Measurements from ENCODE around the gene BCOR. TPM values are rescaled to one million over a fixed set of nuclear protein-coding genes. Genes with fewer than 3 reads are reported as not detected.

BCOR gene
- total and polyA plus RNA-seq, 9 of the 15 experiments (the other 6 are each of a cell fraction or from before 2014, with no cell fraction given): 27.5 to 113 (median 37.6) TPM

- Histone ChIP-seq H3K27ac (ENCODE audit: extremely low read depth, low read depth, low read length) (peak overlapping the region; percentile 88; the same call in 2 of the 3 replicates), H3K4me2 (ENCODE audit: insufficient read depth, low read length) (peak overlapping the region; percentile 86), H3K9ac (ENCODE audit: insufficient read depth in 1 of 2, low read depth in 2 of 2, low read length in 2 of 2) (peak overlapping the region; percentile 91 to 92), H4K20me1 (replicated peaks; ENCODE audit: control insufficient read depth, insufficient read depth, low read length) (peaks cover 73% of the 10 kb centered on the region), H3K9me3 (replicated peaks; ENCODE audit: control insufficient read depth, insufficient read depth, low read depth, low read length) (no peaks in the 10 kb centered on the region), H3K4me3 (peak overlapping the region; percentile 70), H3K9me1 (ENCODE audit: control insufficient read depth, insufficient read depth, low read length) (peaks cover 9% of the 10 kb centered on the region), H3K4me1 (replicated peaks in 1 of 2; ENCODE audit: control insufficient read depth in 2 of 2, insufficient read depth in 2 of 2, low read length in 2 of 2) (peaks cover 34 to 63% of the 10 kb centered on the region in 2 experiments), H3K36me3 (ENCODE audit: control insufficient read depth, insufficient read depth, low read length) (peaks cover 34% of the 10 kb centered on the region), H2AFZ (ENCODE audit: low read depth, low read length) (no peak overlapping the region), H3K27me3 (ENCODE audit: control insufficient read depth in 2 of 2, insufficient read depth in 2 of 2, low read length in 2 of 2) (no peaks in the 10 kb centered on the region), H3K79me2 (ENCODE audit: control insufficient read depth, insufficient read depth, low read length) (peaks cover 97% of the 10 kb centered on the region)
- ATAC-seq: no peak
- BruUV-seq (replicated peaks): no TSS peak
- CTCF ChIA-PET (ENCODE audit: low intra/inter-chr PET ratio): no interaction called here
- TF ChIP-seq POLR2B (IDR thresholded peaks at IDR 0.05; ENCODE audit: low read depth, partially characterized antibody) (no peak), ARID2 (IDR thresholded peaks at IDR 0.05) (no peak), ZNF384 (IDR thresholded peaks at IDR 0.05; ENCODE audit: low read depth, low read length) (no peak), HMG20B (CRISPR knock-in tag; IDR thresholded peaks at IDR 0.05) (no peak), NR1H2 (CRISPR knock-in tag; IDR thresholded peaks at IDR 0.05) (no peak), PTTG1 (tag; IDR thresholded peaks at IDR 0.05; ENCODE audit: low read depth) (no peak), PKNOX1 (IDR thresholded peaks at IDR 0.05) (no peak), ZNF347 (CRISPR knock-in tag; IDR thresholded peaks at IDR 0.05; ENCODE audit: low read depth) (no peak), TAF9B (IDR thresholded peaks at IDR 0.05; ENCODE audit: partially characterized antibody) (no peak), ZNF253 (CRISPR knock-in tag; conservative IDR thresholded peaks at IDR 0.05) (no peak), SP2 (IDR thresholded peaks at IDR 0.05; ENCODE audit: extremely low read depth, low read depth, low read length, poor library complexity, severe bottlenecking) (no peak), KAT2B (IDR thresholded peaks at IDR 0.05; ENCODE audit: low read depth, low read length) (no peak), IFI16 (CRISPR knock-in tag; IDR thresholded peaks at IDR 0.05) (no peak), NFE2L1 (tag; IDR thresholded peaks at IDR 0.05; ENCODE audit: borderline replicate concordance, low read depth) (no peak), ZBTB49 (CRISPR knock-in tag; IDR thresholded peaks at IDR 0.05; ENCODE audit: borderline replicate concordance) (no peak), MAFF (IDR thresholded peaks at IDR 0.05; ENCODE audit: low read length) (no peak), BRD4 (IDR thresholded peaks at IDR 0.05) (no peak), U2AF2 (optimal IDR thresholded peaks at IDR 0.05; ENCODE audit: low read depth, low read length) (no peak)
- POLR2A ChIA-PET: interaction anchor here (0.6 to 3.8 kb wide), 14 partner anchors 8 to 400 kb away, joined by 3 to 18 read pairs (median 4); no protein-coding TSS in a partner anchor
- FAIRE-seq: peak; percentile 46
- WGBS (ENCODE audit: insufficient coverage, low coverage, missing lambda C conversion rate): 15% methylated on average over 6 of the region's 10 CpGs
- intact Hi-C loops (cut with micrococcal nuclease) (loop anchor here (2.0 to 10.0 kb wide), 2 partner anchors 79 to 275 kb away; no protein-coding TSS in a partner anchor), in situ Hi-C loops (cut with MboI) (no loop called here)
- no peak for DNase-seq (ENCODE audit: extremely low read depth in 1 of 4, low spot score in 3 of 4)
Observed at GRCh38 chrX:40093586-40093985, 4.2 kb downstream of the BCOR start.
